Kidney (tissue), 14 donors: ENCODE data around the gene PTPN1. TPM values are rescaled to one million over a fixed set of nuclear protein-coding genes. Genes with fewer than 3 reads are reported as not detected.

Source experiments
- DNase-seq, 5 donors: peaks; one replicate each; pipeline ENCODE4 v3.0.0-alpha.2; 2013 to 2020
- FAIRE-seq: peaks from 2 replicates; lab custom pipeline; 2012; peaks lifted over from hg19 to GRCh38; lab: Jason Lieb, UNC
- H3K27ac ChIP-seq, 2 donors: one replicate each; pipeline ENCODE4 v1.7.0; 2013; ENCODE audit warnings: low read depth in 2 of 2, low read length in 2 of 2, inconsistent platforms in 1 of 2
- H3K27me3 ChIP-seq: one replicate; pipeline ENCODE4 v1.7.1; 2013; ENCODE audit warnings: low read length, inconsistent platforms; ENCODE audit not compliant: control insufficient read depth, insufficient read depth
- H3K36me3 ChIP-seq, 3 donors: one replicate each; pipeline versions ENCODE4 v1.7.0 to v1.7.1; 2013; ENCODE audit warnings: low read length in 3 of 3, control low read depth in 1 of 3, inconsistent platforms in 1 of 3; ENCODE audit not compliant: insufficient read depth in 3 of 3, control insufficient read depth in 2 of 3
- H3K4me1 ChIP-seq, 3 donors: one replicate each; pipeline versions ENCODE4 v1.7.0 to v1.7.1; 2013; ENCODE audit warnings: low read length in 3 of 3, inconsistent platforms in 1 of 3, low read depth in 1 of 3; ENCODE audit not compliant: control insufficient read depth in 2 of 3, insufficient read depth in 2 of 3
- H3K4me3 ChIP-seq, 3 donors: one replicate each; pipeline versions ENCODE4 v1.7.0 to v1.8.1; 2013; ENCODE audit warnings: low read length in 3 of 3, control low read depth in 1 of 3, inconsistent platforms in 1 of 3
- H3K9ac ChIP-seq, 3 donors: one replicate each; pipeline versions ENCODE4 v1.7.0 to v1.7.1; 2013; ENCODE audit warnings: low read length in 3 of 3, control low read depth in 1 of 3, inconsistent platforms in 1 of 3
- H3K9me3 ChIP-seq, 3 donors: one replicate each; pipeline versions ENCODE4 v1.7.0 to v1.7.1; 2013; ENCODE audit warnings: low read length in 3 of 3, control low read depth in 1 of 3, inconsistent platforms in 1 of 3; ENCODE audit not compliant: control insufficient read depth in 2 of 3, insufficient read depth in 1 of 3
- intact Hi-C: fragments of 100-400 bp; cut with DNase I; formaldehyde crosslinking; loops from one replicate; pipeline ENCODE4 v1.11.1; 2022
- polyA plus RNA-seq: library from polyadenylated mRNA; stranded (reverse); fragments of 350-450 nt; fragmentation: Illumina TruSeq; extraction: RNeasy Lipid Tissue Mini Kit (QIAGEN cat#74804); gene quantifications from one replicate; pipeline ENCODE4 v1.2.3, GENCODE V29; 2014; ENCODE audit warnings: low read depth, low replicate concordance; ENCODE audit not compliant: insufficient read depth
- total RNA-seq: library from RNA; stranded (reverse); fragmentation: NEBNext Ultra II Directional; extraction: Animal tissue kit (Norgen Biotek cat#: 25700); gene quantifications from one replicate; pipeline ENCODE4 v1.2.1, GENCODE V29; 2021
- TF ChIP-seq, protein P1 (sequence below): IDR thresholded peaks from 3 replicates; pipeline ENCODE4 v1.5.1; 2012; ENCODE audit warnings: mild to moderate bottlenecking, moderate library complexity, borderline replicate concordance; ENCODE audit not compliant: insufficient read depth; ENCODE audit errors: extremely low read depth
- donor health status: control.
- donor health status: control.
- donor health status: control.
- donor health status: control.
- donor health status: control.
- donor health status: DM: yes; HTN: yes; CAD: no.
- donor health status: Normal renal cell carcinoma (clear cell type).

The PTPN1 gene
- total and polyA plus RNA-seq, 2 donors from 2014 or later: 29.6 to 80.4 TPM

DNA sequence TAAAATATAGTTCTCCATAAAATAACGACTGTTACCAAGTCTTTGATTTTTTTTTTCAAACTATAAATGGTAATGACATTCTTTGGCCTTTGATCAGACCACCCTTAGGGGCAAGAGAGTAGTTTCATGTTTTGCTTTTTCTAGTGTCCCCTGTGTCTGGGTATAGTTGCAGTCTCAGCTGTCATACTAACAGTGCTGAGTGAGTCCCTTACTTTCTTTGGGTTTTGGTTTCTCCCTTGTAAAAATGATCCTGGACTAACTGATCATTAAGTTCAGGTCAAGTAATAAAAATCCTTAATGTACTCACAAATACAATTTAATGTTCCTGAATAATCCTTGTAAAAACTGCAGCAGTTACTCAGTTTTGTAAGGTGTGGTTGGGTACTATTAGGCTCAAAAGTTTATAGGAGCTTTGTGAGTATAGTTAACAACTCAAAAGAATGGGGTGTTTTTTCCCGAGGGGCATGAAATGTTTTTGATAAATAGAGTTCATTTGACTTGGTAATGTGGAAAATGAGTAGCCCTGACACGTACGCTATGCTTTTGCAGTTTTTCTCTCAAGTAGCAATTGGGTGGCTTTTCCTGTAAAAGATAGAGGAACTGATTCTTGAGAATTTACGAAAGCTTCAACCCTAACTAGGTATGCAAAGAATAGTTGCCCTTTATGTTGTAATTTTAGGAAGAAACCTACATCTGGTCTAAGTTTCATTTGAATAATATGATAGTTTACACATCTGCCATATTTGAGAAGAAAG is 6.2 kb downstream of the PTPN1 start:
- Histone ChIP-seq H3K27ac (no peak overlapping the region), H3K9ac (no peak overlapping the region)
- no peak for FAIRE-seq

DNA sequence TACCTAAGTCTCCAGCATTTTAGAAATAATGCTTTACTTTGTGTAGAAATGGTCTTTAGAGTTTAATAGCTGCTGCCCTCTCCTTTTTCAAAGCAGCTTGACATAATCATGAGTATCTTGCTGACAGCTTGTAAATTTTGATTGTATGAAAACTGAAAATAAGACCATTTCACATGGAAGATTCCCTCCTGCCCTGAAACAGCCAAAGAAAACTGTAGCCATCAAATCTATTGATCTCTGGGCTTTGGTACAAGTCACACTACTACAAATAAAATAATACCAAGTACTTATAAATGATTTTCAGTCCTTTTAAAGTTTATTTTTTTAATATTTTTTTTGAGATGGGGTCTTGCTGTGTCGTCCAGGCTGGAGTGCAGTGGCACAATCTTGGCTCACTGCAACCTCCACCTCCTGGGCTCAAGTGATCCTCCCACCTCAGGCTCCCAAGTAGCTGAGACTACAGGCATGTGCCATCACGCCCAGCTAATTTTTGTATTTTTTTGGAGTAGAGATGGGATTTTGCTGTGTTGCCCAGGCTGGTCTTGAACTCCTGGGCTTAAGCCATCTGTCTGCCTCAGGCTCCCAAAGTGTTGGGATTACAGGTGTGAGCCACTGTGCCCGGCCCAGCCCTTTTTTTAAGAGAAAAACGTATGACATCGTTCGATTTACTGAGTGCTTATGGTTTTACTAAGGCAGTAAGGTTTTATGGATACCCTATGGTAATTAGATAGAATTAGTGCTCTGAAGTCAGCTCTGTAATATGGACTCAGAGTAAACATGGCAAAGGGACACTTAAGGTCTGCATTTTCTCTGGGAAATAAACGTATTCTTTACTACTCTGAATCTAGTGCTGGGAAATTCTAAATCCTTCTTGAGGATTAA is 7.0 kb downstream of the PTPN1 start:
- H3K9ac ChIP-seq: peak overlapping the region in 1 of 3 donors; percentile 13
- no peak for DNase-seq
- peak overlapping the region in 1 of 2 donors; percentile 12 for H3K27ac ChIP-seq
- intact Hi-C loops: no loop called here
- no peaks in the 10 kb centered on the region for H3K27me3 ChIP-seq
- no peaks in the 10 kb centered on the region for H3K9me3 ChIP-seq
- H3K36me3 ChIP-seq: no peaks in the 10 kb centered on the region
- H3K4me3 ChIP-seq: no peak overlapping the region
- peaks cover 0 to 57% (median 24%) of the 10 kb centered on the region in 3 donors for H3K4me1 ChIP-seq
- no peak for FAIRE-seq
- TF ChIP-seq, protein P1, sequence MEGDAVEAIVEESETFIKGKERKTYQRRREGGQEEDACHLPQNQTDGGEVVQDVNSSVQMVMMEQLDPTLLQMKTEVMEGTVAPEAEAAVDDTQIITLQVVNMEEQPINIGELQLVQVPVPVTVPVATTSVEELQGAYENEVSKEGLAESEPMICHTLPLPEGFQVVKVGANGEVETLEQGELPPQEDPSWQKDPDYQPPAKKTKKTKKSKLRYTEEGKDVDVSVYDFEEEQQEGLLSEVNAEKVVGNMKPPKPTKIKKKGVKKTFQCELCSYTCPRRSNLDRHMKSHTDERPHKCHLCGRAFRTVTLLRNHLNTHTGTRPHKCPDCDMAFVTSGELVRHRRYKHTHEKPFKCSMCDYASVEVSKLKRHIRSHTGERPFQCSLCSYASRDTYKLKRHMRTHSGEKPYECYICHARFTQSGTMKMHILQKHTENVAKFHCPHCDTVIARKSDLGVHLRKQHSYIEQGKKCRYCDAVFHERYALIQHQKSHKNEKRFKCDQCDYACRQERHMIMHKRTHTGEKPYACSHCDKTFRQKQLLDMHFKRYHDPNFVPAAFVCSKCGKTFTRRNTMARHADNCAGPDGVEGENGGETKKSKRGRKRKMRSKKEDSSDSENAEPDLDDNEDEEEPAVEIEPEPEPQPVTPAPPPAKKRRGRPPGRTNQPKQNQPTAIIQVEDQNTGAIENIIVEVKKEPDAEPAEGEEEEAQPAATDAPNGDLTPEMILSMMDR: no peak

More for the DNA sequence above, 6.2 kb downstream of the PTPN1 start:
- no peak overlapping the region for H3K4me3 ChIP-seq
- intact Hi-C loops: no loop called here
- H3K4me1 ChIP-seq: peaks cover 0 to 55% (median 23%) of the 10 kb centered on the region in 3 donors
- no peak for DNase-seq
- H3K36me3 ChIP-seq: no peaks in the 10 kb centered on the region
- H3K9me3 ChIP-seq: no peaks in the 10 kb centered on the region
- TF ChIP-seq, protein P1: no peak
- no peaks in the 10 kb centered on the region for H3K27me3 ChIP-seq

DNA sequence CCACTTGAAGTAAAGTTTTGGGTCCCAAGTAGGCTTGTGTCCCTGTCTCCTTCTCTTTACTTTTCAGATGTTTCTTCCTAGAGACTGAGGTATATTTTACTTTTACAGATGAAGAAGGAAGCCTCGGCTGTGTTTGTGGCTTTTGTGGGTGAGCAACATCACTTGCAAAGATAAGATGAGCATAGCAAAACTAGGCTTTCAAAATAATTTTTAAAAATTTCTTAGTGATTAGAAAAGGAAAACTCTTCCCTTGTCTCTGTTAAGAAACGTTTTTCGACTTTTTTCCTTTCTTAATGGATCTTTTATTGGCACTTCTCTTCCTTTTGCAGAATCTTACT is 7.6 kb downstream of the PTPN1 start:
- DNase-seq: no peak
- FAIRE-seq: no peak
- H3K27ac ChIP-seq: peak overlapping the region in 1 of 2 donors; percentile 12
- no peak overlapping the region for H3K4me3 ChIP-seq
- H3K9me3 ChIP-seq: no peaks in the 10 kb centered on the region
- intact Hi-C loops: no loop called here
- TF ChIP-seq, protein P1: no peak
- H3K36me3 ChIP-seq: no peaks in the 10 kb centered on the region
- H3K4me1 ChIP-seq: peaks cover 0 to 54% (median 24%) of the 10 kb centered on the region in 3 donors
- peak overlapping the region in 1 of 3 donors; percentile 13 for H3K9ac ChIP-seq
- no peaks in the 10 kb centered on the region for H3K27me3 ChIP-seq
